Islet precursor cell (in vitro differentiated cells): ENCODE measurements around the gene VPS39.
"Not testable (repeated sequence)": the region's sequence is repeated elsewhere in the genome, so short reads cannot be mapped to it uniquely, and the experiment has no call there.

ENCODE experiments used
- DNase-seq: peaks from one replicate; pipeline ENCODE4 v3.0.0-alpha.2; 2018

The VPS39 gene, protein sequence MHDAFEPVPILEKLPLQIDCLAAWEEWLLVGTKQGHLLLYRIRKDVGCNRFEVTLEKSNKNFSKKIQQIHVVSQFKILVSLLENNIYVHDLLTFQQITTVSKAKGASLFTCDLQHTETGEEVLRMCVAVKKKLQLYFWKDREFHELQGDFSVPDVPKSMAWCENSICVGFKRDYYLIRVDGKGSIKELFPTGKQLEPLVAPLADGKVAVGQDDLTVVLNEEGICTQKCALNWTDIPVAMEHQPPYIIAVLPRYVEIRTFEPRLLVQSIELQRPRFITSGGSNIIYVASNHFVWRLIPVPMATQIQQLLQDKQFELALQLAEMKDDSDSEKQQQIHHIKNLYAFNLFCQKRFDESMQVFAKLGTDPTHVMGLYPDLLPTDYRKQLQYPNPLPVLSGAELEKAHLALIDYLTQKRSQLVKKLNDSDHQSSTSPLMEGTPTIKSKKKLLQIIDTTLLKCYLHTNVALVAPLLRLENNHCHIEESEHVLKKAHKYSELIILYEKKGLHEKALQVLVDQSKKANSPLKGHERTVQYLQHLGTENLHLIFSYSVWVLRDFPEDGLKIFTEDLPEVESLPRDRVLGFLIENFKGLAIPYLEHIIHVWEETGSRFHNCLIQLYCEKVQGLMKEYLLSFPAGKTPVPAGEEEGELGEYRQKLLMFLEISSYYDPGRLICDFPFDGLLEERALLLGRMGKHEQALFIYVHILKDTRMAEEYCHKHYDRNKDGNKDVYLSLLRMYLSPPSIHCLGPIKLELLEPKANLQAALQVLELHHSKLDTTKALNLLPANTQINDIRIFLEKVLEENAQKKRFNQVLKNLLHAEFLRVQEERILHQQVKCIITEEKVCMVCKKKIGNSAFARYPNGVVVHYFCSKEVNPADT

DNA sequence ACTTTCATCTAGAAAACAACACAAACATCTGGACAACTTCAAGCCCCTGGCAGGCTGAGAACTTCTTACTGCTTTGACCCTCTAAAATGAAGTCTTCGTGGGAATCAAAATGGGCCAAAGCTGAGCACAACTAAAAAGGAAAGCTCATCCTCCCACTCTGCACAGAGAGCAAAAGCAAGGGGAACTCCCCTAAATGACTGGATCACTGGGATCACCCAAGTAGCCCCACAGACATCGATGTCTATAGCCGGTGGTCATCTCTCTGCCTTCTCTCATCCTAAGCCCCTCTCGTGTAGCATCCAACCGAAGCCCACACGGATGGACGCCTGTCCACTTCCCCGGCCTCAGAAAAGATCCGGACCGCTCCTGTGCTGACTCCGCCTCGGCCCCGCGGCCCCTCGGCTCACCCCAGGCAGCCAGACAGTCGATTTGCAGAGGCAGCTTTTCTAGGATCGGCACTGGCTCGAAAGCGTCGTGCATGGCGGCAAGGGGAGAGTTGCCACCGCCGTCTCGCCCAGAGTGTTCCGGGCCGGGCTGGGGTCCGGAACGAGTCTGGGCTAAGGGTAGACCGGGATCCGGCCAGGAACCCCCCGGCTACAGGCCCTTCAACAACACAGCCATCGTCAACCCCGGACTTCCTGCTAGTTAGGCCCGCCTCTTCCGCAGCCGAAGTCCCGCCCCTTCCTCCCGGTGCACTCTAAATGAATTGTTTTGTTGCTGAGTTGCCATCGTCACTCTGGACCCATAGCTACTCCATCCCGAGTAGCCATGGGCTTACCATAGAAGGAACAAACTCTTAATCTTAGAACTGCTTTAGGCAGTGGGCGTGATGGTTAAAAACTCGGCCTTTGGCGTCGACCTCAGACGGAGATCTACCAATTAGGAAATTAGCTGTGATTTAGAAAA lies at the start of gene VPS39:
Gene VPS39 (minus strand): TSS at position 631 of the 906 bp plus-strand sequence. CDS start 151 bp downstream, at position 480.
- DNase-seq, result peak; percentile 93

DNA sequence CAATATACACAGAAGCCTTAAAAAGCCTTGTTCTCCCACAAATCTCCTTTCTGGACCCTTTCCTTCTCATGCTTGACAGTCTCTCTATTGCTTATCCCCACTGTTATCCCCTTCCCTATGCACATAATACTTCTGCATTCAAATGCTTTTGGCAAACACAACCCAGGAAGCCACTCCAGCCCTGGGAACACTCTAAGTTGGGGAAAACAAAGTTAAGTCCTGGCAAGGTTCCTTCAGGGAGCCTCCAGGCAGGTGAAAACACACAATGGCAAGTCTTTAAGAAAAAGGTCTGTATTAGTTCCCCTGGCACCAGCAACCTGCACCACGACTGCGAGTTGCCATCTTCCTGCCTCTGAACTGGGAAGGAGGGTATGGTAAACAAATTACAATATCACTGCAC lies 45.2 kb upstream of the VPS39 start:
- DNase-seq, result no peak

DNA sequence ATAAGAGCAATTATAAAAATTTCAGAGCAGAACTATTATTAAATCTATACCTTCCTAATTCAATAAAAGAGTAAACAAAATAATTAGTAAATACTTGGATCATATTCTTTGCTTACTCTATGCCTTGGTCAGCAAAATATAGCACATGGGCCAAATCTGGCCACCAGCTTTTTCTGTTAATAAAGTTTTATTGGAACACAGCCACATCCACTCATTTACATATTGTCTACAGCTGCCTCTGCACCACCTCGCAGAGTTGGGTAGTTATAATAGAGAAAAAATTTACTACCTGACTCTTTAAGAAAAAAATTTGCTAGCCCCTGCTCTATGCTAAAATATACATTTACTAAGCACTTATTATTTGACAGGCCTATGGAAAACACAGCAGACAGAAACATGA lies 32.7 kb upstream of the VPS39 start:
- DNase-seq, result no peak

DNA sequence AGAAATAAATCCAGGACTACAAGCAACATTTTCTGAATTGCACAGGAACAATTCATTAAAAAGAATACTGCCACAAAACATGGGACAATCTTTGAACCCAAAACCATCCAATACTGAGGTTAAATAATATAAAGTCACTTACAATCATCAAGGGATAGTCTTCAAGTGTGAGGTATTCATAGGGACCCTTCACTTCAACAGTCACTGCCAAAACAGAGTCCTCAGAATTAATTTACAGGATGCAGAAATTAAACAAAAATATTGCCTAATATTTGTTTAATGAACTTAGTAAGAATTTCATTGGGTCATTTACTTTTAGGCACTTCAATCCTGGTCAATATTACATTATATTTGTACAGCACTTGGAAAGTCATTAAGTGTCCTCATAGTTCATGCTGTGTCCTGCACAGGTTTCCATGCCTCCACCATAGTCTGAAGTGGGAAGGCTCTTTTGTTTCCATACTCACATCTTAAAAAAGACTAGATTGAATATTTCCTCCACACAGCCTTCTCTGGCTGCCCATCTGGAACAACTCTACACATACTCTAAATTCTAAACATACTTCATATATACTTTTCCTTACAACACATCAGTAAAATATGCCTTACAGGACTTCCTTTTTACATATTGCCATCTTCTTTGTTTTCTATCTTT lies 31.6 kb upstream of the VPS39 start:
- DNase-seq, result no peak

DNA sequence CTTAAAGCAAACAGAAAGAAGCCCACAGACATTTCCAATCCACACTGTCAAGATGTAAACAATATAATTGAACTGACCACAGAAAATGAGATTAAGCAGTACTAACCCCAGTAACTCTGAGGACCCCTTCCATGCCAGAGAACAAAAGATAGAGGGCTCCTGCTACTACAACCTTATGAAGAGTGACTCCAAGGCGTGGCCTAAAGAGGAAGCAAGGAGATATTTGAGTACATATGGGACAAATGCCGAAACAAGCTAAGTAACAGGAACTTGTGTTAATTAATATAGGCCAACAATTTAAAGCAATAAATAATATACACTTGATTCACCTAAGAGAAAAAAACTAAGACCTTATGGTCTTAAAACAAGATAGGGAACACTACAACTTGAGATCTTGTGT lies 25.0 kb upstream of the VPS39 start:
- DNase-seq, result no peak

DNA sequence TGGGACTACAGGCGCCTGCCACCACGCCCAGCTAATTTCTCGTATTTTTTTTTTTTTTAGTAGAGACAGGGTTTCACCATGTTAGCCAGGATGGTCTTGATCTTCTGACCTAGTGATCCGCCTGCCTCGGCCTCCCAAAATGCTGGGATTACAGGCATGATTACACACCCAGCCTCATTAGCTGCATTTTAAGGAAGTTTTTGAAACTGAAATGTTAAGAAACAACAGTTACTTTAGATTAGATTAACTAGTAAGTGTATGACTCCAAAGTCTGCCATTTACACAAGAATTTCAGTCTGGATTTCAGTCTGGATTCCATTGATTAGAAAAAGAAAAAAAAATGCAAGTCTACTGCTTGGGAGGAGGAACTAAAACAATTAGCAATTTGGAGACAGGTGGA lies 24.5 kb upstream of the VPS39 start:
- no peak for DNase-seq

DNA sequence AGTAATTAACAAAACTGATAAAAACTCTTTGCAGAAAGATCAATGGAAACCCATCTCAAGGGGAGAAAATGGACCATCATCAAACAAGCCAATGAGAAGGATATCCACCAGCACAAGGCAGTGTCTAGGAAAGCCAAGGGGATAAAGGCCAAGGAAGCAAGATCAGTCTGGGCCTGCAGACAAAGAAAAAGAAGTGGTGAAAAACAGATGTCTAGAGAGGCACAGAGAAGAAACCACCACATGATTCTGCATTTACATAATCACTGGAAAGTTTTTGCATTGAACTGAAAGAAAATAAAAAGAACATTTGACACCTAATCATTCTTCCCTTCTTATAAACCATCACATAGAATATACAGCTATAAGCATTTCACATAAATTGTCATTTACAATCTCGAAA lies 23.0 kb upstream of the VPS39 start:
- no peak for DNase-seq

DNA sequence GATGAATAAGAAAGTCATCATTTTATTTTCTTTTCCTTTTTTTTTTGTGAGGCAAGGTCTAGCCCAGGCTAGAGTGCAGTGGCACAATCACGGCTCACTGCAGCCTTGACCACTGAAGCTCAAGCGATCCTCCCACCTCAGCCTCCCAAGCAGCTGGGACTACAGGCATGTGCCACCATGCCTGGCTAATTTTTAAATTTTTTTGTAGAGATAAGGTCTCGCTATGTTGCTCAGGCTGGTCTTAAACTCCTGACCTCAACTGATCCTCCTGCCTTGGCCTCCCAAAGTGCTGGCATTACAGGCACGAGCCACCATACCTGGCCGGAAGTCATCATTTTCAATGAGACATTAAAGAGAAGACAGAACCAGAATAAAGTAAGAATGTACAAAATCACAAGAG lies 20.9 kb upstream of the VPS39 start:
- DNase-seq, result not testable (repeated sequence)

DNA sequence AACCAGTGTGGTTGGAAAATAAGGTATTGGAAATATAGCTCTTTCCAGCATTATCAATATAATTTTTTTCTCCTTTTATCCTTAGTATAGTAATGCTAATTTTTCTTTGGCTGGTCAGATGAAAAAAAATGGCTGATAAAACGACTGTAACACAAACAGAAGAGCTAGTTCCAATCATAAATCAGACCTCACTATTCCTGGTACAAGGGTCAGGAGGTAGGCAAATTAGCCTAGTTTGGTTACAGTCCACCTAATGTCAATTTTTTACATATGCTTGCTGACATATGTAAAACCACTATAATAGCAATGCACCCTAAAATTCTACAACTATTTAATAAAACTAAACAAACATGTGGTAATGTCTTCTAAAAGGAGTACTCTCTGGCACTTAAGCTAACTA lies 19.9 kb upstream of the VPS39 start:
- no peak for DNase-seq

DNA sequence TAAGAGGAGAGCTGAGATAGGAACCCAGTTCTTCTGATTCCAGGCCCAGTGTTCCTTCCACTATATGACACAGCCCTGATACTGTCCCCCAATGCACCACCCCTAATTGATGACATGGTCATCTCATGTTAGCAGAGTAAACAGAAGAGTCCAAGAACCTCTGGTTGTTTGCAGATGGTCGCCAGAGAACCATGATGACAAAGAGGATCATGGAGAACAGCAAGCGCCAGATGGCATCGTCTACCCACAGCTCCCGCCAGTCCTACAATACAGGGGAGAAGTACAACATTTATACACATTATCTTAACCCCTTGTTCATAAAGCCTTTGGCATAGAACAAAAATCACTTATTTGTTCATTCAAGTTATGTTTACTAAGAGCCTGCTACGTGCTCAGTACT lies 18.5 kb upstream of the VPS39 start:
- DNase-seq, result no peak

DNA sequence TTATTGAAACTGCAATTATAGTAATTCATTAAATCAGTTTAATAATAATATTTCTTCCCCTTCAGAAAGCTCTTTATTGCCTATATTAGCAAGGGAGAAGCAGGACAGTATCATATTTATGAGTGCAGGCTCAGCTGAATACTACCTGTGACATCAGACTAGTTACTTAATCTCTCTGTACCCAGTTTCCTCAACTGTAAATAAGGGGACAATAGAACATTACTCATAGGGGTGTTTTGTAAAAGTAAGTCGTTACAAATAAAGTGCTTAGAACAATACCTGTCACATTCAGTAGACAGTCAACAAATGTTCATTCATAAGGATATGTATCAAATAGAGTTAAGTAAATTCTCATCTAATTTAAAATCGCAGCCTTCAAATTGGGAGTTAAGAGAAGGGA lies 12.1 kb upstream of the VPS39 start:
- no peak for DNase-seq

DNA sequence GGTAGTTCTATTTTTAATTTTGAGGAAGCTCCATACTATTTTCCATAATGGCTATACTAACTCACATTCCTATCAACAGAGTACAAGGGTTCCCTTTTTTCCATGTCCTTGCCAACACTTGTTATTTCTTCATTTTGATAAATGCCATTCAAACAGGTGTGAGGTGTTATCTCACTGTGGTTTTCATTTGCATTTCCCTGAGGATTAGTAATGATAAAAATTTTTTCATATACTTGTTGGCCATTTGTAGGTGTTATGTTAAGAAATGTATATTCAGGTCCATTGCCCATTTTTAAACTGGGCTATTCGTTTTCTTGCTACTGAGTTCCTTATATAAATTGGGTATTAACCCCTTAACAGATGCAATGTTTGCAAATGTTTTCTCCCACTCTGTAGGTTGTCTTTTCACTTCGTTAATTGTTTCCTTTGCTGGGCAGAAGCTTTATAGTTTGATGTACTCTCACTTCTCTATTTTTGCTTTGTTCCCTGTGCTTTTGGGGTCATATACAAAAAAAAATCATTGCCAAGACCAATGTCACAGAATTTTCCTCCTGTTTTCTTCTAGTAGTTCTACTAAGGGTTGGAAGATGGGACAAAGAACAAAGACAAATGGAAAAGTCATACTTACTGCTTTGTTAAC lies 11.0 kb upstream of the VPS39 start:
- DNase-seq, result no peak

DNA sequence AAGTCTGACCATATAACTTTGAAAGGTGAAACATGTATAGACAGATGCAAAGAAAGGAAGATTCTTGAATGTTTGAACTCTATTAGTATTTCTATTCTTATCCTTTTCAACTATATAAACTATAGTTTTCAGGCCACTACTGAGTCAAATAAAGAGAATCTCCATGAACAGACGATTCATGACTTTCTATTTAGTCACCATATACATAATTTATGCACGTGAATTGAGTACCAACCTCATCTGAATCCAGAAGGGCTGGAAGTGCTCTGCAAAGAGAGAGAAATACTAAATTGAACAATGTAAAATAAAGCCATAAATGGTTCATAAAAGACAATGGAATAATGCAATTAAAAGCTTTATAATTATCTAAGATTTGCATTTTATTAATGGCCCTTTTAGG lies 9.5 kb upstream of the VPS39 start:
- DNase-seq, result no peak

DNA sequence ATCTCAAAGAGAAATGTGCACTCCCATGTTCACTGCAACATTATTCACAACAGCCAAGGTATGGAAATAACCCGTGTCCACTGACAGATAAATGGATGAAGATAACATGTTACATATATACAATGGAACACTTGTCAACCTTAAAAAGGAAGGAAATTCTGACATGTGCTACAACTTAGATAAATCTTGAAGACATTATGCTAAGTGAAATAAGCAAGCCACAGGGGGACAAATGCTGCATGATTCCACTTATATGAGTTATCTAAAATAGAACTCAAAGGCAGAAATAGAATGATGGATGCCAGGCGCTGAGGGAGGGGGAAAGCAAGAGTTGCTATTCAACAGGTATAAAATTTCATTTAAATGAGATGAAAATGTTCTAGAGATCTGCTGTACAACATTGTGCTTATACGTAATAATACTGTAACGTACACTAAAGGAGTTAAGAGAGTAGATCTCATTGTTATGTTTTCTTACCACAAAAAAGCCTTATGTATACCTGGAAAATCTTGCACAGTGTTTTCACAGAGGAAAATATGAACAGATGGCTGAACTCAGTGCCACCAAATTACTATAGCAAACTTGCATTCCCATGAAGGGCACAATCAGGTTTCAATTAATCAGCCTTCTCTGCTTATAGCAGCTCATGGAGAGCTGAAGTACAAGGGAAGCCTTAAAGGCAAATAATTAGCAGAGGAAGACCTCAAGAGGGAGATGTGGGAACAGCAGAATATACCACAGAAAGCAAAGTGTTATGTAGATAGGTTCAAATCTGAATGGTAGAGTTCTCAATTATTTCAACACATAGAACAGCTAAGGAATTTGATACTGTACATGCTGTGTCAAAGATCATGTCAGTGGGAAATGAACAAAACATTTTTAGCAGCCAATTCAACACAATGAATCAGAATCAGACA lies 8.1 kb upstream of the VPS39 start:
- DNase-seq, result no peak

DNA sequence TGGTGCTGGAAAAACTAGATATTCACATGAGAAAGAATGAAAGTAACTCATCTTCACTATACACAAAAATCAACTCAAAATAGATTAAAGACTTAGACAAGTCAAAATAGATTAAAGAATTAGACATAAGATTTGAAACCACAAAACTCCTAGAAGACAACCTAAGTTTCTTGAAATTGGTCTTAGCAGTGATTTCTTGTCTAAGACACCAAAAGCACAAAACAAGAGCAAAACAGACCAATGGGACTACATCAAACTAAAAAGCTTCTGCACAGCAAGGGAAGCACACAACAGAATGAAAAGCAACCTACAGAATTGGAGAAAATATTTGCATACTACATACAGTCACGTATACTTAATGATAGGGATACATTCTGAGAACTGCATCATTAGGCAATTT lies 6.5 kb upstream of the VPS39 start:
- DNase-seq, result no peak

DNA sequence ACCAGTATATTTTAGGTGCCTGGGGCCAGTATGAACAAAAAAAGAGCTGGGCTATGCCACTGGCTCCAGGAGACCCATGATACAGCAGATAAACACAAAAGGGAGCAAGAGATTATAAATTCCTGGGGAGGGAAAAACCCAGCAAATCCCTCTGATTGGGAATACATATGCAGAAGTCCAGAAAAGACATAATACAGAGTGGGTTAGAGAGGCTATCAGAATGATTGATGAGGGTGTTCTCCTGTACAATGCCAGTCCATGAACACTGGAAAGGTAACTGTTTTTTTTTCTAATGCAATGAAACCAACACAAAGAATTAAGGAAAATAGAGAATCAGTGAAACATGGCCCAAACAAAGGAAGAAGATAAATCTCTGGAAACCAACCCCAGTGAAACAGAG lies 5.4 kb upstream of the VPS39 start:
- DNase-seq, result no peak

DNA sequence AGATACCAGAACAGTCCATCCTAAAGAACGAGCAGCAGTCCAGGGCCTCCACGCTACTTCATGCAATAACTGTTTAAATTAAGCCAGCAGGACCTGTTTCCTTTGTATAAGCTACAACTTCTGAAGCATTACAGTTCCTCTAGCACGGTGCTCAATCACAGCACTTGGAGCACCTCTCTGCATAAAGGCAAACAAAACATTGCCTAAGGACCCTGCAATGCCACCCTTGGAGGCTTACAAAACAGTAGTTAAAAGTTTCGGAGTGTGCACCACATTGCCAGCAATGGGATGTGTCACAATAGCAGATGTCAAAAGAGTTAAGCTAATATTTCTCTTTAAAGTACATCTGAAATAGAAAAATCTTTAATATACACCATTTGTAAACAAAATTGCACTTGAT lies 2.6 kb upstream of the VPS39 start:
- DNase-seq, result no peak

DNA sequence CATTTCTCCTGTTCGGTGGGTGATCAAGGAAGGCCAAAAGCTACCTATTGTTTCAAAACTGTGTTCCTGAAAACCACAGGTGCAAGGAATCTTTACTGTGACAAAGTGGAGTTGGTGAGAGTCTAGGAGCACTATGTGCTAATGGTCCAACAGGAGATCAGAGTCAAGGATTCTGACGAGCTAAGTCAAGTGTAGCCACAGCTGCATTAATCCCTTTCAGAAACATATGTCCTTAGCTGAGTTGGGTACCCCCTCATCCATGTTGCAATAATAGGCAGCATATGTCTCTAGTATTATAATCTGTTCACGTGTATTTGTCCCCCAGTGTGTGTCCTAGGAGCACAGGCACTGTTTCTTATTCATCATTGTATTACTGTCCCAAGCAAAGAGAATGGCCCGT lies 1.7 kb downstream of the VPS39 start:
- DNase-seq, result no peak

DNA sequence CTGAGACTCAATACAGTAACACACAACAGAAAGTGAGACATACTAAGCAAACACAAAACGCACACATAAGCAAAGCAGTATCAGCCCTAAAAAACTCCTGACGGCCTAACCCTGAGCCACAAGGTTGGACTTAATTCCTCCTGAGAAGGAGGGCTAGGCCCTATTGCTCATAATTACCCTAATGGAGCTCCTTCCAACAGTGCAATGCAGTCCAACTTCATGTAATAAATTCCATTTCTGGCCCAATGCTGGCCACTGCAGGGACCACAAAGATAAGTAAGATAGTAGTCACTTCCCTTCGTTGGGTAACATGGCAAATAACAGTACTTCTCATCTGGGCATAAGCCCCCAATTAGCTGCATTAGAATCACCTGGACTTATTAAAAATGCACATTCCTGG lies 4.2 kb downstream of the VPS39 start:
- no peak for DNase-seq

DNA sequence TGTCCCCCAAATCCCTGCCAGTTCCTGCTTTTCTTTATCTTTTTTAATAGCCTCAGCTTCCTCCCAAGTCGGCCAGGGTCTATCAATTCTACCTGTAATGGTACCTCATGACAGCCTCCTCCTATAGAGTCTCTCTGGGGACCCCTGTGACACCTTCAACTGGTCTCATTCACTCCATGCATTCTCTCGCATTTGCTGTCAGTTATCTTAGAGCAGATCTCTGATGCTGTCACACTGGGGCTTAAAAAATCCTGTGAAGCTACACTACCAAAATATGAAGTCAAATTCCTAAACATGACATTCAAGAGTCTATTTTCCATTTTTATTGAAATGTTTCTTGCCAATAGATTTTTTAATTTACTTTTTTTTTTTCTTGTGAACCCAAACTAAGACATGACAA lies 5.5 kb downstream of the VPS39 start:
- DNase-seq, result no peak

DNA sequence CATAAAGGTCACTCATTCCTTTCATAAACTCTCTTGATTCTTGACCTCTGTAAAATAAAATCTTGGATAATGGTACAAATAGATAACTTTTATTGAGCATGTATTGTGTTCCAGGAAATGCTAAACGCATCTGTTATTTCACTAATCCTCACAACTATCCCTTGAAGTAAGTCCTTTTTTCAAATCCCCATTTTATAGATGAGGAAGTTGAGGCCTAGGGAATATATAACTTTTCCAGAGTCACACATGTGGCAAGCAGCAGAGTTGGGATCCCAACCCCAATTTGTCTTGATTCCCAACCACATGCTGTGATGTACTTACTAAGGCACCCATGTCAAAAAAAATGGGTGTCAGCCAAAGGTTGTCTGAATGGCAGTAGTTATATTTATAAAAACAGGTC lies 6.3 kb downstream of the VPS39 start:
- DNase-seq, result no peak
